GM23338 (cell line): ENCODE results near the gene ATP10B. TPM values are rescaled to one million over a fixed set of nuclear protein-coding genes. Genes with fewer than 3 reads are reported as not detected.

Experiments used
- ATAC-seq: fragments of 200-7000 bp; cut with Tn5 transposase; 3 replicates; pipeline ENCODE4 v1.9.1; 2020
- DNase-seq: peaks from one replicate; pipeline ENCODE4 v3.0.0-alpha.2; 2015; ENCODE audit warnings: low spot score
- H2AFZ ChIP-seq: fragments of 200-600 bp; sonication (generic); 2 replicates; pipeline ENCODE4 v1.8.0; 2016; ENCODE audit warnings: antibody characterized with exemption, mild to moderate bottlenecking, moderate library complexity
- H3F3A ChIP-seq: fragments of 200-600 bp; sonication (generic); replicated peaks from 2 replicates; pipeline ENCODE4 v1.8.0; 2017; ENCODE audit warnings: antibody characterized with exemption, mixed run types, low read depth
- H3K27ac ChIP-seq: fragments of 200-600 bp; sonication (generic); 2 replicates; pipeline ENCODE4 v1.6.1; 2016; ENCODE audit warnings: low read depth
- H3K27me3 ChIP-seq: fragments of 200-600 bp; sonication (generic); 2 replicates; pipeline ENCODE4 v1.8.0; 2016; ENCODE audit warnings: mild to moderate bottlenecking, mixed run types, moderate library complexity; ENCODE audit not compliant: insufficient read depth
- H3K36me3 ChIP-seq: fragments of 200-600 bp; sonication (generic); 2 replicates; pipeline ENCODE4 v1.8.0; 2016; ENCODE audit warnings: mild to moderate bottlenecking; ENCODE audit not compliant: insufficient read depth
- H3K4me1 ChIP-seq: fragments of 200-600 bp; sonication (generic); 2 replicates; pipeline ENCODE4 v1.8.0; 2016; ENCODE audit warnings: mild to moderate bottlenecking, moderate library complexity; ENCODE audit not compliant: insufficient read depth
- H3K4me2 ChIP-seq: fragments of 200-600 bp; sonication (generic); 2 replicates; pipeline ENCODE4 v1.7.1; 2017; ENCODE audit warnings: mixed run types
- H3K4me3 ChIP-seq: fragments of 200-600 bp; sonication (generic); 2 replicates; pipeline ENCODE4 v1.6.1; 2016; ENCODE audit warnings: mixed run types
- H3K79me2 ChIP-seq: fragments of 200-600 bp; sonication (generic); replicated peaks from 2 replicates; pipeline ENCODE4 v1.8.0; 2017; ENCODE audit warnings: mild to moderate bottlenecking; ENCODE audit not compliant: insufficient read depth
- H3K9me2 ChIP-seq: fragments of 200-600 bp; sonication (generic); 2 replicates; pipeline ENCODE4 v1.8.0; 2017; ENCODE audit not compliant: insufficient read depth
- H4K20me1 ChIP-seq: fragments of 200-600 bp; sonication (generic); replicated peaks from 2 replicates; pipeline ENCODE4 v1.8.0; 2017; ENCODE audit warnings: mild to moderate bottlenecking; ENCODE audit not compliant: insufficient read depth
- H3K27ac Mint-ChIP-seq: 2 replicates; pipeline ENCODE4 v1.8.0; 2020; ENCODE audit warnings: inconsistent platforms, mild to moderate bottlenecking, moderate library complexity, mixed read lengths
- H3K27me3 Mint-ChIP-seq: 3 replicates; pipeline ENCODE4 v1.8.0; 2022; ENCODE audit warnings: low read depth, mild to moderate bottlenecking, moderate library complexity, mixed read lengths, inconsistent platforms; ENCODE audit not compliant: insufficient read depth, poor library complexity
- H3K36me3 Mint-ChIP-seq: 3 replicates; pipeline ENCODE4 v1.8.0; 2021; ENCODE audit warnings: low read depth, mild to moderate bottlenecking, inconsistent platforms, moderate library complexity, mixed read lengths
- H3K4me1 Mint-ChIP-seq: 3 replicates; pipeline ENCODE4 v1.8.0; 2020; ENCODE audit warnings: mild to moderate bottlenecking, inconsistent platforms, mixed read lengths
- H3K4me3 Mint-ChIP-seq: 3 replicates; pipeline ENCODE4 v1.8.0; 2021; ENCODE audit warnings: moderate library complexity, mild to moderate bottlenecking, inconsistent platforms, mixed read lengths
- H3K9me3 Mint-ChIP-seq: 3 replicates; pipeline ENCODE4 v1.8.0; 2020; ENCODE audit warnings: moderate library complexity, mild to moderate bottlenecking, inconsistent platforms, mixed read lengths
- CREB1 ChIP-seq: fragments of 250-450 bp; sonication (Bioruptor Pico); IDR thresholded peaks from 2 replicates; pipeline ENCODE4 v1.5.0; 2020; ENCODE audit warnings: low read depth, mild to moderate bottlenecking, moderate library complexity
- CTCF ChIP-seq, 2 experiments: fragments of 200-600 bp in 1 of 2; sonication (generic) in 1 of 2; conservative IDR thresholded peaks; 2 replicates each; pipeline versions ENCODE4 v1.5.1 to v1.6.1; 2016 to 2017; ENCODE audit warnings: antibody characterized with exemption in 2 of 2, low read depth in 2 of 2, mild to moderate bottlenecking in 2 of 2, moderate library complexity in 1 of 2
- ETS1 ChIP-seq: IDR thresholded peaks from 2 replicates; pipeline ENCODE4 v1.6.1; 2016; ENCODE audit warnings: antibody characterized with exemption
- EZH2phosphoT487 ChIP-seq: fragments of 200-600 bp; sonication (generic); IDR thresholded peaks from one replicate; pipeline ENCODE4 v1.8.1; 2018; ENCODE audit warnings: antibody characterized with exemption; ENCODE audit not compliant: unreplicated experiment
- POLR2AphosphoS5 ChIP-seq: IDR thresholded peaks from 2 replicates; pipeline ENCODE4 v1.6.1; 2016; ENCODE audit warnings: antibody characterized with exemption, low read depth
- REST ChIP-seq: IDR thresholded peaks from one replicate; pipeline ENCODE4 v1.6.1; 2018; ENCODE audit warnings: antibody characterized with exemption; ENCODE audit not compliant: unreplicated experiment
- STAT1 ChIP-seq: IDR thresholded peaks from one replicate; pipeline ENCODE4 v1.6.1; 2016; ENCODE audit warnings: antibody characterized with exemption; ENCODE audit not compliant: unreplicated experiment
- ZNF114 ChIP-seq: fragments of 250-450 bp; sonication (Bioruptor Pico); IDR thresholded peaks from 2 replicates; pipeline ENCODE4 v1.5.0; 2020; ENCODE audit warnings: mild to moderate bottlenecking, moderate library complexity
- ZNF331 ChIP-seq: fragments of 250-450 bp; sonication (Bioruptor Pico); IDR thresholded peaks from 2 replicates; pipeline ENCODE4 v1.5.0; 2020; ENCODE audit warnings: low read depth, mild to moderate bottlenecking, moderate library complexity
- ZNF462 ChIP-seq: fragments of 250-450 bp; sonication (Bioruptor Pico); IDR thresholded peaks from 2 replicates; pipeline ENCODE4 v1.5.0; 2020; ENCODE audit warnings: mild to moderate bottlenecking, moderate library complexity
- polyA plus RNA-seq: library from polyadenylated mRNA; unstranded; fragments of >200 nt; fragmentation: Nextera tagmentation; extraction: Ambion mirVana; gene quantifications from 2 replicates; pipeline ENCODE4 v1.2.1, GENCODE V29; 2016
- total RNA-seq: library from RNA; depleted of rRNA; stranded (reverse); fragments of >200 nt; shearing (Covaris generic); gene quantifications from 2 replicates; pipeline ENCODE4 v1.2.3, GENCODE V29; 2014

ATP10B gene
- total and polyA plus RNA-seq, 2 experiments from 2014 or later = 0.11 to 0.14 TPM

- H3F3A ChIP-seq = no peaks in the 10 kb centered on the region
- H3K4me3 Mint-ChIP-seq = no peak overlapping the region
- H3K27ac Mint-ChIP-seq = no peak overlapping the region
- H2AFZ ChIP-seq = no peak overlapping the region
- H3K4me1 ChIP-seq = no peaks in the 10 kb centered on the region
- H3K27ac ChIP-seq = no peak overlapping the region
- ATAC-seq (no peak), DNase-seq (no peak)
- H3K36me3 Mint-ChIP-seq = no peaks in the 10 kb centered on the region
- peaks cover 3% of the 10 kb centered on the region; the same call in 1 of the 2 replicates for H3K9me2 ChIP-seq
- H3K79me2 ChIP-seq = no peaks in the 10 kb centered on the region
- TF ChIP-seq REST = no peak
- no peak for TF ChIP-seq STAT1
- TF ChIP-seq ETS1 = no peak
- no peak for TF ChIP-seq POLR2AphosphoS5
- TF ChIP-seq ZNF331 = no peak
- TF ChIP-seq ZNF114 (CRISPR knock-in tag) = no peak
- TF ChIP-seq CREB1 (CRISPR knock-in tag) = no peak
- no peak for TF ChIP-seq CTCF (conservative IDR thresholded peaks at IDR 0.05; ENCODE audit: low read depth in 2 of 2)
- TF ChIP-seq EZH2phosphoT487 = no peak
- H3K36me3 ChIP-seq = no peaks in the 10 kb centered on the region
- H3K27me3 ChIP-seq = no peaks in the 10 kb centered on the region
- H3K4me2 ChIP-seq = no peak overlapping the region
- no peaks in the 10 kb centered on the region for H3K4me1 Mint-ChIP-seq
- H4K20me1 ChIP-seq = no peaks in the 10 kb centered on the region
- H3K4me3 ChIP-seq = no peak overlapping the region
- H3K9me3 Mint-ChIP-seq = no peaks in the 10 kb centered on the region; the same call in 2 of the 3 replicates
- H3K27me3 Mint-ChIP-seq = no peaks in the 10 kb centered on the region
Observed at GRCh38 chr5:160635663-160636062, 216.3 kb downstream of the ATP10B start.

- H3K4me1 ChIP-seq = no peaks in the 10 kb centered on the region
- Mint-ChIP-seq H3K27ac (no peak overlapping the region), H3K9me3 (no peaks in the 10 kb centered on the region; the same call in 2 of the 3 replicates), H3K27me3 (no peaks in the 10 kb centered on the region), H3K4me3 (no peak overlapping the region), H3K4me1 (no peaks in the 10 kb centered on the region), H3K36me3 (no peaks in the 10 kb centered on the region)
- peaks cover 3% of the 10 kb centered on the region; the same call in 1 of the 2 replicates for H3K9me2 ChIP-seq
- no peaks in the 10 kb centered on the region for H3F3A ChIP-seq
- DNase-seq = no peak
- H3K4me3 ChIP-seq = no peak overlapping the region
- H3K27me3 ChIP-seq = no peaks in the 10 kb centered on the region
- H3K4me2 ChIP-seq = no peak overlapping the region
- H3K36me3 ChIP-seq = no peaks in the 10 kb centered on the region
- no peak for ATAC-seq
- H3K79me2 ChIP-seq = no peaks in the 10 kb centered on the region
- H4K20me1 ChIP-seq = no peaks in the 10 kb centered on the region
- no peak overlapping the region for H2AFZ ChIP-seq
- no peak overlapping the region for H3K27ac ChIP-seq
- TF ChIP-seq ZNF462 (CRISPR knock-in tag) (no peak), ZNF114 (CRISPR knock-in tag) (no peak), STAT1 (no peak)
Observed at GRCh38 chr5:160635046-160635445, 217.0 kb downstream of the ATP10B start.
